MV-4-11 (cell line): ENCODE results near the gene KCNJ6.
"Not testable (repeated sequence)": the region's sequence is repeated elsewhere in the genome, so short reads cannot be mapped to it uniquely, and the experiment has no call there.

ENCODE experiments used
- DNase-seq: peaks from one replicate; lab custom pipeline; 2025; lab: John Stamatoyannopoulos, UW

The KCNJ6 gene

DNA sequence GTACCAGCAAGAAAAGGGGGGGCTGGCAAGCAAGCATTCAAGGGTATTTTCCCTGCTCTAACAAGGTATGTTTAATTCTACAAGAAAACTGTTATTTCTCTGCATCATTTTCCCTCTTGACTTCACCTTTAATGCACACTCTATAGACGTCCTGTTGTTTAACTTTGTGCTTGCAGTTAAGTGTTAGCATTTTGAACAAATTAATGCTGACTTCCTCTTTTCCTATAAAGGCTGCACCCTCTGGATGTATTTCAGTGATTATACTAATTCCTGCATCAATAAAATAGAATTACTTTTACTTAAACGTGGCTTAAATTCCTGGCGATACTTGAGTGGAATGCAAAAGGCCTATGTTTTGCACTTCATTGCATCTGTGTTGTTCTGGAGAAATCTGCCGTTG, 183.3 kb downstream of the KCNJ6 start:
- no peak for DNase-seq

DNA sequence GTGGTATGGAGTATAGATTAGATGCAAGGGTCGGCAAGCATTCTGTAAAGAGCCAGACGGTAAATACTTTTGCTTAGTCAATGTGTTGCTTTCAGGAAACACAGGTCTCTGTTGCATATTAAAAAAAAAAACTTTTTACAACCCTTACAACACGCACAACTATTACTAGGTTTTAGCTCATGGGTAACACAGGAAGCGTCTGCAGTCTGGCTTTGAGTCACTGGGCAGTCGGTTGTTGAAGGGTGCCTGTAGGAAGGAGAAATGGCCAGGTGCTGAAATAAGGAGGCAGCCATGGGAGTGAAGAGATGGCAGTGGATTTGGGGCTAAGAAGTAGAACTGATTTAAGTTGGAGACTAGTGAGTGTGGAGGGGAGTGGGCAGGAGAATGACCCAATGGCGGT, 192.1 kb downstream of the KCNJ6 start:
- DNase-seq = no peak

DNA sequence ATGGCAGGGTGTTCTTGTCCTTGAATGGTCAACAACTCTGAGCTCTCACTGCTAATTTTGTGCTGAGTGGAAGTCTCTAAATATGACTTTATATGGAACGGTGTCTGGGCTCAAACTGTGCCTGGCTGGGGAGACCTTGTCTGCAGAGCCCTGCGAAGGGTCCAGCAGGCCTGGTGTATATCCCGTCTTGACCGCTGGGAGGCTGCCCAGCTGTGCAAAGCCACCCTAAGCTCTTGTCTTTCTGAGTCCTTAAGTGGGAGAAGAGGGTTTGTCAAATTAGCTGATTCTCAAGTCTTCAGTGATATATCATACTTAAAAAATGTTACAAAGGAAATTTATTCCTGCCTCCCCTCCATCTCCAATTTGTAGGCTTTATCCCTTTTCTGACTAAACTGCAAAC, 198.7 kb downstream of the KCNJ6 start:
- no peak for DNase-seq

DNA sequence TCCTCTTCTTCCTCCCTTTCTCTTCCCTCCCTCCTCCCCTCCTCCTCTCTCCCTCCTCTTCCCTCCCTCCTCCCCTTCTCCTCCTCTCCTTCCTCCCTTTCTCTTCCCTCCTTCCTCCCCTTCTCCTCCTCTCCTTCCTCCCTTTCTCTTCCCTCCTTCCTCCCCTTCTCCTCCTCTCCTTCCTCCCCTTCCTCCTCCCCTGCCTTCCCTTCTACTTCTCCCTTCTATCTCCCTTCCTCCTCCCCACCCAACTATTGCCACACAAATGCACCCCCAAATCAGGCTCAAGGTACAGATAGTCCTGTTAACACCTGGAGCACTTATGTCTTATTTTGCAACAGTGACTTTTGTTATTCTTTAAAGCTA, 203.7 kb downstream of the KCNJ6 start:
- not testable (repeated sequence) for DNase-seq

DNA sequence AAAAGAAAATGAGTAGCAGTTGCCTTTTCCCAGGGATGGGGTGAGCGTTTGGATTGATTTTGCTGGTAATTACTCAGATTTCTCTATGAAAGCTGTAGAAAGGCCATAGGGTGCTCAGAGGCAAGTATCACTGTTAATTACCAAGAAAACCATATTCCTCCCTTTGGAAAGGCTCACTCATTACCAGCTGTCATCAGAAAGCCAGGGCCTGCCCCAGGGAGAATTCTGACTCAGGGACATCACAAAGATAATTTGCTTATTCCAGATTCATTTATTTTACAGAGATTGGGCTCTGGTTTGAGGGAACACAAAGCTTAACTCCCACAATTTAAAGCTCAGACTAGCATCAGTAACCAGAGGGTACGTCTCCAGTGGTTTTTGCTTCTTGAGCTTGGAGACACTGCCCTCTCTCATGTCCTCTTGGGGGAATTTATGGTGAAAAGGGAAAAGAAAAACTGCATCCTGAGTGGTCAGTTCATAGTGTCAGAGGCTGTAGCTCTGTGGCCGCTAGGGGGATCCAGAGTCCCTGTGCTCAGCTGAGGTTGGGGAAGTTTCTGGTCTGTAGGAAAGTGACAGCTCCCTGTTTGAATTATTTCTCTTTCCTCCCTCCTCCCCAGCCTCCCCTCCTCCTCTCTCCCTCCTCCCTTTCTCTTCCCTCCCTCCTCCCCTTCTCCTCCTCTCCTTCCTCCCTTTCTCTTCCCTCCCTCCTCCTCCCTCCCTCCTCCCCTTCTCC, 204.3 kb downstream of the KCNJ6 start:
- peak; percentile 62 for DNase-seq

DNA sequence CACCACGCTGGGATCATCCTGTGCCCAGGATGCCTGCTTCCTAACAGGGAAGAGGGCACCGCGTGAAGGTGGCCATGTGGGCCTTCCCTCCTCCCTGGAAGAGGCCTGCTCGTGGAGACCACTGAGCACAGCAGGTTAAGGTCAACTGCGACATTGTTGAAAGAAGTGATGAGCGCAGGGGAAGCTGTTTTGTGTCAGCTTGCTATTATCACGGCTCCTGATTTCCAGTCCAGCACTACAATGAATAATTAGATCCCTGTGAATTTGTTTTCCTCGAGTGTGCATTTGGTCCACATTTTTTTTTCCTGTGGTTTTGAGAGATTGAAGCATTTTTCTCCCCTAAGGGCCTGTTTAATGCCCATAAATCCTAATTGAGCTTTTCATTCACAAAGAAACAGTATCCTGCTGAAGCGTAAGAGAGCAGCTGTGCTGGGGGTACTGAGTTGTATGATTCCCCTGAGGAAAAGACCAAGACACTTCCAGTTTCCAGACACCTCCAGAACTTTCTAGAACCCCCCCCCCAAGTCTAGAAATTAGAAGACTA, 204.9 kb downstream of the KCNJ6 start:
- no peak for DNase-seq

DNA sequence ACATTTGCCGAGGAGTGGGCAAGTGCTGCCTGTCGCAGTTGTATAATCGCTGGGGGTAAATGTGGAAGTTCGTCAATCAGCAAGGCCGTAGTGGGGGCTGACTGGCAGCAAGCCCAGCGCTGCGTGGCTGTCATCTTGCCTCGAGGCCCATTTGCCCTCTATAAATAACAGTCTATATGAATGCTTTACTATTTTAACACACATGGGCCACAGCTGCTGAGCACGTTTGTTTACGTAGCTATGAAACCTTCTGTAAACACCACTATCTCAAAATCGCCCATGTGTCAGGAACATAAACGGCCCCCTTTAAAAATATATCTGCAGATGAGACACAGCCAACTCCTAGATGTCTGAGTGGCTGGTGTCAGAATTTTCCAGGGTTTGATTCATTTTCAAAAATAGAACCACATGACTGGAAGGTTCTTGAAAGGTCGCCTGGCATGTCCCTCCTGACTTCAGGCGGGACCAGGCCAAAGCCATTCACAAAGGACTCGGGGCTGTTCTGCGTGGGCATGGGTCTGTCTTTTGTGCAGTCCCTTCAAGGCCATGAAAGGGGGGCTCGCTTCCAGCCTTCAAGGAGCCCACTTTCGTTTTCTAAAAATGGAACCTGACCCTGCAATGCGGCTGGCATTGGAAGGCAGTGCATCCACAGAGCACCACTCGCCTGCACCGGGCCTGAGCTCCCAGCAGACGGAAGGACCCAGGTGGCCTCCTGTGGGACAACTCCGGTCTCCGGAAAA, 205.5 kb downstream of the KCNJ6 start:
- DNase-seq = no peak

DNA sequence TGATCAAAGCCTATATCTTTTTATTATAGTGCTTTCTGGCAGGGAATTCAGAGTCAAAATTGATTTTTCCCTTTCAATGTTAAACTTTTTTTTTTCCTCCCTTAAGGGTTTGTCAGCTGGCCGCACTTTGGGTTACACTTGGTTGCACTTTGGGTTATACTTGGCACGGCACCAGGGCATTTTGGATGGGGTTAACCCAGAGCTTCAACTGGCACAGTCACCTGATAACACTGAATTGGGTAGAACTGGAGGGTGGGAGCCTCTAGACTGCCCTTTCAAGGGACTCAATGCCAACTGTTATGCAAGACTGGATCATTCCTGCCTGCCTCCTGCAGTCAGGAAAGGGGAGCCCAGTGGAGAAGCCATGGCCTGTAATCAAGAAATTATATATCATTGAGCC, 211.5 kb downstream of the KCNJ6 start:
- DNase-seq = no peak

DNA sequence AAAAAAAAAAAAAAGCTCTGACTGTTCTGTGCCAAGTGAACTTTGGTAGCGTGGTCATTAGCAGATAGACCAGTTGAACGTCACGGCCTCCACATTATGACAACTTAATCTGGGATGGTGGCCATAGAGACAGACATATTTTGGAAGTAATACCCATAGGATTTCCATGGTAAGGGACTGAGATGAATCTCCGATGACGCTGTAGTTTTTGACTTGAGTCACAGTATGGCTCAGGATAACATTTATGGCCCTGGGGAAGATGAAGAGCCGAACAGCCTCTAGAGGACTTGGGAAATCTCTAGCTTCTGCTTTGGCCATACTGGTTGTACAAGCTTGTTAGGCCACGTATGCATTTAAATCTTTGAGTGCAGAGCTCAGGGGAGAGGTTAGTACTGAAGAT, 214.0 kb downstream of the KCNJ6 start:
- no peak for DNase-seq

DNA sequence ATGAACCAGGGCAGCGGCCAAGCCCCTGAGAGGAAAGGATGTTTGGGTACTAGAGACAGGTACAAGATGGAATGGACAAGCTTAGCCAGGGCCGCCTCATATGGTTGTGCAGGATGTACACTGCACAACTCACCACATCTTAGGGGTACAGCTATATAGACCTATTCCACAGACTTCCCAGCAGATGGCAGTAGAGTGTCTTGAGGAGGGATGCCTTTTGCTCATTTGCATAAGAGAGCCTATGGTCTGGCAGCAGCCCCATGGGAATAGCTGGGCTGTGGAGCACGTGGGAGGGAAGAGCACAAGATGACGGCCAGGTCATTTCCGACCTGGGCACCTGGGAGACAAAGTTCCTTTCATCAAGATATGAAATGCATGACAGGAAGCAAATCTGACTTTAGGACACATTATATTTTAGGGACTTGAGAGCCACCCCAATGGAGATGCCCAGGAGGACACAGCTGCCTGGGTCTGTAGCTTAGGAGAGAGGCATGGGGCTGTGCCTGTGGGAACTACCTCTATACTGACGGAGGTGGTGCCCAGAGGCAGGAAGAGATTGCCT, 215.5 kb downstream of the KCNJ6 start:
- DNase-seq = peak; percentile 60

DNA sequence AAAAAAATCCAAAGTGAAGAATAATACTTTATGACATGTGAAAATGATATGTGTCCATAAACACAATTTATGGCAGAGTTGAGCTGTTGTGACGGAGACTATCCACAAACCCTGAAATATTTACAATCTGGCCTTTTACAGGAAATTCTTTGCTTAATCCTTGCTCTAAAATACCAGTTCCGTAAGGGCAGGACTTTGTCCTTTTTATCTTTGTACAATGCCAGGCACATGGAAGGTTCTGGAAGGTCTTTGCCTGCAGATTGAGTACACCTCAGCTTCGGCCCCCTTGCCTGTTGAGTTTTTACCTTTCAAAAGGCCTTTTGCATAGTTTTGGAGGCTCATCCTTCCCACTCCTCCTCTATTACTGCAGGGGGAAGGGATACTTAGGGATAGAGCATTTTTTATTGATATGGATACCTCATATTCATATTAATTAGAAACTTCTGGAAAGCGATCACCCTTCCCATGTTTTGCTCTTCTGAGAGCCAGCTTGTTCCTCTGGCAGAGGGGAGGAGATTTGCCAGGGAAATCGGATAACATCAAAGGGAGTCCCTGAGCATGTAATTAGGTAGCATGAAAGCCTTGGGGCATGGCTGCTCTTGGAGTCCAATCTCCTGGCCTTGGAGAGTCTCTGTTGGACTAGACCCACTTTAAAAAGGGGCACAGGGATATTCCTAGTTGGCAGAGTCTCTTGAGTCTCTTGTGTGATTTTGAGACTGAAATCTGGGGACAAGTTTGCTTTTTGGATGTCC, 217.1 kb downstream of the KCNJ6 start:
- DNase-seq = no peak

DNA sequence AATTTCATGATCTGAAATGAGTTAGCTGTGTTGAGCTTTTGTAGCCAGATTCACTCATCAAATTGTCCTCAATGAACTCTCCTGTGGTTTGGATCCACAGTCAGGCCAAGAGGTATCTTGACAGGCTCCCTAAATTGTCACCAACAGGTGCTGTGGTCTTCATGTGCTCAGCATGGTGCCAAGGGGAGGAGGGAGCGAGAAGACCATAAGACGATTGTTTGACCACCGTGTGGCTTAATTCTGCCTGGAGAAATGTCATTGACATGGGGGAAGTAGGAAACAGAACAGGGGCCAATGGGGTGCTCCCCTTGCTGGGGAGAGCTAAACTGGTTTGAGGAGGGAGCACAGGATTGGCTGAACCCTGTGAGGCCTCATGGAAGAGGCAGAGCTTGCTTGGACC, 219.3 kb downstream of the KCNJ6 start:
- DNase-seq = no peak

DNA sequence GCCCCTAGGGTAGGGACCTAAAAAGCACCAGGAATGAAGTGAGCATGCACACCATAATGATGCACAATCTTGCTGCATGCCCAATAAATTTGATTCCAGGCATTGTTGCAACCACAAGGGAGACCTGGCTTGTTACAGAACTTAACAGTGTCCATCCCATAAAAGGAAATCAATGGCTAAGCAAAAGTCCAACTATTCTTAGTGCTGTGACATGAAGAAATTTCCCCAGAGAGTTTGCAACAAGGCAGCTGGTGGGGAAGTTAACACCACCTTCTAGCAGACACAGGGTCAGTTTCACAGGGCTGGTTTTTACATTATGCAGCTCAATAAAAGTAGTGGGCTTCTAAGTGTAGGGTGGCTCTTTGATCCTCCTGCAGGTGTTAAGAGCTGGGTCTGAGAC, 221.1 kb downstream of the KCNJ6 start:
- DNase-seq = no peak

DNA sequence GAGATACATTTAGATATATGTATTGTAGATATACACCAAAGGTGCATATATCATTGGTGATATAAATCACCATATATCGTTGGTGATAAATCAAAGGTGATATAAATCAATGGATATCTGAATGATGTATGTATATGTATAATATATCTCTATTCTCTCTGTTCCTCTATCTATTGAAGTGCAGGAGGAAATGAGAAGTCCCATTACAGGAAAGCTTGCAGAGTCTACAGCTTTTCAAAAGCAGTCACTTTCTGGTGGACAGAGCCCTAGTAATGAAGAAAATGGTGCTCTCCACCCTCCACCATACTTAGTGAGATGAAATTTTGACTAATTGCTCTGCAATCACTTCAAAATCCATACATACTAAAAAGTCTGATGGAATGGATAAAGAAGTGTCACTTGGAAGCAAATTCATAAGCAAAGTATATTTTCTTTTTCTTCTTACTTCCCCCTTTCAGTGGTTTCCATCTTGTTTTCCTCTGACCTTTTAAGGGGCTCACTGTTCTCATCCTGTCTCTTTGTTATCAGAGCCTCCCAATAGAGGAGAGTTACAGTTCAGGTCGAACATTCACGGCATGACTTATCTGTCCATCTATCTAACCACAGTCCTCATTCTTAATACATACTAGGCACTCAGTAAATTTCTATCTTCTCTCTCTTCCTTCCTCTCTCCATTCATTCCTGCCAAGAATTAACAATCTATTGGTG, 227.2 kb downstream of the KCNJ6 start:
- peak; percentile 44 for DNase-seq

DNA sequence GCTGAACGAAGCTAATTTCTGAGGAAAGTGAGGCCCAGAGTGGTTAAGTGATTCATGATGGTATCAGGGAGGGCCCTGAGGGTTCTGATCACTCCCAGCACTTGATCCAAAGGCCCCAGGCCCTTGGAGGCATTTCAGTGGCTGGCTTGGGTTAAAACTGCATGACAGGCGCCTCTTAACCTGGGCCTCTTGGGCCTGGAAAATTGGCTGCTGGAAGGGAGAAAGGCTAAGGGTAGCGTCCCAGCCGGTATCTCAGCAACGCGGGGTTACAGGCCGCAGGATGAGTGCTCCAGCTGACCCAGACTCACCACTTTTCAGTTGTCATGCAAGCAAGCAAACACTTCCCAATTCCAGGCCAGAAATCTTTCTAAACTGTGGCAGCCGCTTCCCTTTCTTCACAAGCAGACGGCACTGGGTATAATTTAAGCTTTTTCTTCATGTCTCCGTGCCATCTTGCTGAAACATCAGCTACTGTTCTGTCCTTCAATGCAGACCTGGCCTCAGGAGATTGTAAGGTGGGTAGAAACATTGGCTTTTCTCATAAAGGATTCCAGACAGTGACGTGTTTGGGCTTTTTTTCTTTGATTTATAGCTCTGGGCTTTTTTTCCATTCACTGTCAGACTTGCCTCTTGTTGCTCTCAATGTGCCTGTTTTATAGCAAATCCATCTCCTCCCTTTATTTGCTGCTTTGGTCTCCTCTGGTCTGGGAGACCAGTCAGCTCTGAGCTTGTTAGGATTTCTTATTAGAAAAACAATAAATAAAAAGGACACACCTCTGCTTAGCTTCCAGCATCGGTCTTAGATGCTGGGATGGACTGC, 229.1 kb downstream of the KCNJ6 start:
- peak; percentile 83 for DNase-seq

DNA sequence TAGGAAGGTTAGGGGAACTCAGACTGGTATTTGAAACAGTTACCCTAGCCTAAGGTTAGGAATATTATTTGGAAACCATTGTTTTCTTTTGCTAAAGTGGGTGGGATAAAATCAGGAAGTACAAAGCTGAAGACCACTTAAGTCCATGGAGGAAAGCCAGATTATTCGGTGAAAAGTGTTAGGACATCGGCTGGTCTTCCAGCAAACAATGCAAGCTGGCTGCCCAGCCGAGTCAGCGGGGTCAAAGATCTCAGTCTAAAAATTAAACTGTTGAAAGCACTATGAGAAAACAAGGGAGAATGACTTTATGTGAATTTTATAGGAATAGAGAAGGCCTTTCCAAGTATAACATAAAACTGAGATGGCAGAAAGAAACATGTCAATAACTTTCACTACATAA, 231.7 kb downstream of the KCNJ6 start:
- DNase-seq = no peak

DNA sequence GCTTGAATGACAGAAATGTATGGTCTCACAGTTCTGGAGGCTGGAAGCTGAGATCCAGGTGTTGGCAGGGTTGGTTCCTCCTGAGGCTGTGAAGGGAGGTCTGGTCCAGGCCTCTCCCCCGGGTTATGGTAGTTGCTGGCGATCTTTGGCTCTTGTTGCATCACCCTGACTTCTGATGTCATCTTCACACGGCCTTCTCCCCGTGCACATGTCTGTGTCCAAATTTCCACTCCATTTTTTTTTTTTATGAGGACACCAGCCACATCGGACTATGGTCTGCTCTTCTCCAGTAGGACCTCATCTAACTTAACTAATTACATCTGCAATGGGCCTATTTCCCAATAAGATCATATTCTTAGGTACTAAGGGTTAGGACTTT, 232.2 kb downstream of the KCNJ6 start:
- no peak for DNase-seq

DNA sequence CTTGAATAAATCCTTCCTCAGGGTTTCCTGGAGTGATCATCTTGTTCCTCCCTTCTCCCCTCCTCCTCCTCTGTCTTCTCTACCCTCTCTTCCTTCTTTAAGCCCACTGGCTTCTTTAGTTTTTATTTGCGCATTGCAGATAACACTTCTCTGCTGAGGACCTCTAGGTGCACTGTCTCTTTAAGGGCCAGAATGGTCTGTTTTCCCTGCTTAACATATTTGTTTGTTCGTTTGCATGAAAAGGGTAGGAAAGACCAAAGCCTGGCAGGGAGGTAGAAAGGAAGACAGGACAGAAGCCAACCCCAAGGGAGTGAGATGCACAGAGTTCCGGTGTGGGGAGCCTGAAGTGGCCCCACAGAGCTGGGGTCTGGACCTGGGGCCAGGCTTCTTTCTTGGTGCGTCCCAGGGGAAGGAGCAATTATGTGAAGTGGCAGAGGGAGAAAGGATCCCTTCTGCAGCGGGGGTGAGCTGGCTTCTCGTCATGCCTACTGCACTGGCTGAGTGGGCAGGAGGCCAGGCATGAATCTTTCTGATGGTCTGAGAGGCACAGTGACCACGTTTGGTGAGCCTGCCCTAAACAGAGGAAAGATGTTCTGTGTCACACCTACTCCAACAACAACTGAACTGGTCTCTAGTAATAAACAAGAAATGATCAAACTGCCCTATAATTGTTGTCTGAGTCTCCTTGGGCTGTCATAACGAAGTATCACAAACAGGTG, 232.7 kb downstream of the KCNJ6 start:
- no peak for DNase-seq

DNA sequence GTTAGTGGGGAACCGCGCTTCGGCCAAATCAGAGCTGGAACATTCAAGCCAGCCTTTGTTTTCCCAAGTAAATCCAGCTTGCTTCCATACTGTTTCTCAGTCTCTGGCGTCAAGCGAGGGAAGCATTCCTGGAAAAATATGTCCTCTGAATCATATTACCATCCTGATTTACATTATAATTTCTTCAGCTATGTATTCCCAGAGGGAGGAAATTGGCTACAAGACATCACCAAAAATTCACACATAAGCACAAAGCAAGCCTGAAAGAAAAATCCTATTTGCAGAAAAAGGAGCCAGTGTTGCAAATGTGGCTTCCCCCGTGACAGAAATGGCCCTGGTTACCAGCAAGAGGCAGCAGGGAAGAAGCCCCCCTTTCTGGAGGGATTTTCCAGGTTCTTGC, 233.3 kb downstream of the KCNJ6 start:
- no peak for DNase-seq

DNA sequence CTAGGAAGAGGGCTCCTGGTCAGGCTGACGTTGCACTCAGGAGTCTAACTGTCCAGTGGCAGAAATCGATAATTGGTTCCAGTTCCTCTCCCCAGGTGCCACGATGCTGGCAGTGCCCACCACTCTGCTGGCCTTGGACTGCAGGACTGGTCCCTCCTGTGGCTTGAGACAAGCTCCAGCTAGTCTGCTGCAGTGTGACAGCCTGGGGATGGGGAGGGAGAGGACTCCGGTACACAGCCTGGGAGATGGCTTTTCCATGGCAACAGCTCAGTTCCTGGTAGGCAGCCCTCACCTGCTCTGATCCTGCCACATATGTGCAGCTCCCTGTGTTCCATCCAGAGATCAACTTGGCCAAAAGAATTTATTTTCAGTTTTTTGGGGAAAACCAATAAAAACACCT, 239.3 kb downstream of the KCNJ6 start:
- DNase-seq = no peak
